ENCODE measurements around the gene WAC.

Gene WAC

GRCh38 chr10:28554952-28555351, 22.0 kb downstream of the WAC start:
- H3K9me3 ChIP-seq (ENCODE audit: control insufficient read depth, low read depth, low read length), result no peaks in the 10 kb centered on the region
- no peak overlapping the region for H3K27ac ChIP-seq (ENCODE audit: low read length)
- no peak overlapping the region for H3K9ac ChIP-seq (ENCODE audit: low read length)
- peaks cover 4% of the 10 kb centered on the region for H3K4me1 ChIP-seq (ENCODE audit: control insufficient read depth, low read depth, low read length)
- peaks cover 52% of the 10 kb centered on the region for H3K36me3 ChIP-seq (ENCODE audit: control insufficient read depth, low read depth, low read length)
- no peaks in the 10 kb centered on the region for H3K27me3 ChIP-seq (ENCODE audit: control insufficient read depth, insufficient read depth, low read length)
- H3K4me3 ChIP-seq (ENCODE audit: low read length), result no peak overlapping the region

GRCh38 chr10:28555358-28555757, 22.4 kb downstream of the WAC start:
- no peak overlapping the region for H3K27ac ChIP-seq (ENCODE audit: low read length)
- no peaks in the 10 kb centered on the region for H3K9me3 ChIP-seq (ENCODE audit: control insufficient read depth, low read depth, low read length)
- peaks cover 48% of the 10 kb centered on the region for H3K36me3 ChIP-seq (ENCODE audit: control insufficient read depth, low read depth, low read length)
- no peak overlapping the region for H3K9ac ChIP-seq (ENCODE audit: low read length)
- H3K27me3 ChIP-seq (ENCODE audit: control insufficient read depth, insufficient read depth, low read length), result no peaks in the 10 kb centered on the region
- H3K4me3 ChIP-seq (ENCODE audit: low read length), result no peak overlapping the region
- H3K4me1 ChIP-seq (ENCODE audit: control insufficient read depth, low read depth, low read length), result peaks cover 4% of the 10 kb centered on the region

- Histone ChIP-seq H3K9ac (ENCODE audit: low read length) (no peak overlapping the region), H3K4me3 (ENCODE audit: low read length) (no peak overlapping the region), H3K36me3 (ENCODE audit: control insufficient read depth, low read depth, low read length) (peaks cover 44% of the 10 kb centered on the region), H3K27ac (ENCODE audit: low read length) (no peak overlapping the region), H3K9me3 (ENCODE audit: control insufficient read depth, low read depth, low read length) (no peaks in the 10 kb centered on the region), H3K27me3 (ENCODE audit: control insufficient read depth, insufficient read depth, low read length) (no peaks in the 10 kb centered on the region), H3K4me1 (ENCODE audit: control insufficient read depth, low read depth, low read length) (peaks cover 9% of the 10 kb centered on the region)
Observed at GRCh38 chr10:28556142-28556541, 23.2 kb downstream of the WAC start.

GRCh38 chr10:28558186-28558585, 25.3 kb downstream of the WAC start:
- peaks cover 41% of the 10 kb centered on the region for H3K36me3 ChIP-seq (ENCODE audit: control insufficient read depth, low read depth, low read length)
- no peak overlapping the region for H3K4me3 ChIP-seq (ENCODE audit: low read length)
- no peak overlapping the region for H3K27ac ChIP-seq (ENCODE audit: low read length)
- no peak overlapping the region for H3K9ac ChIP-seq (ENCODE audit: low read length)
- peaks cover 12% of the 10 kb centered on the region for H3K4me1 ChIP-seq (ENCODE audit: control insufficient read depth, low read depth, low read length)
- H3K9me3 ChIP-seq (ENCODE audit: control insufficient read depth, low read depth, low read length), result no peaks in the 10 kb centered on the region
- H3K27me3 ChIP-seq (ENCODE audit: control insufficient read depth, insufficient read depth, low read length), result no peaks in the 10 kb centered on the region

DNA sequence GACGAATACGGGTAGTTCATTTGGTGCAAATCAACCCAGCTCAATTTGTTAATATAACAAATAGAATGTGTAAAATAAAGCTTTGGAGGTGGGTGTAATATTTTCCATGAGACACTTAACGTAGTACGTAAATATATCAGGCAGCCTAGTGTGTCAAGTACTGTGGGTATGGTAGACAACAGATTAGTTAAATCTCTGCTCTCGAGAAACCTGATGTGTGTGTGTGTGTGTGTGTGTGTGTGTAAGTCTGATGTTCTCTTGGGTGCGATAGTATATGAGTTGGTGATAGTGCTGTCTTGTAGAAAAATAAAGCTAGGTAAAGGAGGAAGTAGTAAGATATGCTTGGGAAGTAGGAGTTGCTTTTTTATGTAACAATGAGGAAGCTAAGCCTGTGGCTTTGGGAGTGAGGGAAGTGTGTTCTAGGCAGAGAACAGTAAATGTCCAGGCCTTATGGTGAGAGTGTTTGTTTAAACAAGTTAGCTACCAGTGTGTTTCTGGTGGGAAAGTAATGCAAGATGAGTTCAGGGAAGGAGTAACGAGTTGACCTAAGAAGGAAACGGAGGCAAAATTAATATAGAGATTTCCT, 26.1 kb downstream of the WAC start:
- Histone ChIP-seq H3K27ac (ENCODE audit: low read length) (no peak overlapping the region), H3K9me3 (ENCODE audit: control insufficient read depth, low read depth, low read length) (no peaks in the 10 kb centered on the region), H3K9ac (ENCODE audit: low read length) (no peak overlapping the region), H3K4me3 (ENCODE audit: low read length) (no peak overlapping the region), H3K4me1 (ENCODE audit: control insufficient read depth, low read depth, low read length) (peaks cover 12% of the 10 kb centered on the region), H3K27me3 (ENCODE audit: control insufficient read depth, insufficient read depth, low read length) (no peaks in the 10 kb centered on the region), H3K36me3 (ENCODE audit: control insufficient read depth, low read depth, low read length) (peaks cover 35% of the 10 kb centered on the region)

GRCh38 chr10:28559618-28560017, 26.7 kb downstream of the WAC start:
- Histone ChIP-seq H3K4me3 (ENCODE audit: low read length) (no peak overlapping the region), H3K27me3 (ENCODE audit: control insufficient read depth, insufficient read depth, low read length) (no peaks in the 10 kb centered on the region), H3K4me1 (ENCODE audit: control insufficient read depth, low read depth, low read length) (peaks cover 12% of the 10 kb centered on the region), H3K9ac (ENCODE audit: low read length) (no peak overlapping the region), H3K27ac (ENCODE audit: low read length) (no peak overlapping the region), H3K36me3 (ENCODE audit: control insufficient read depth, low read depth, low read length) (peaks cover 35% of the 10 kb centered on the region), H3K9me3 (ENCODE audit: control insufficient read depth, low read depth, low read length) (no peaks in the 10 kb centered on the region)

GRCh38 chr10:28560617-28561016, 27.7 kb downstream of the WAC start:
- no peak overlapping the region for H3K4me3 ChIP-seq (ENCODE audit: low read length)
- no peak overlapping the region for H3K27ac ChIP-seq (ENCODE audit: low read length)
- no peaks in the 10 kb centered on the region for H3K9me3 ChIP-seq (ENCODE audit: control insufficient read depth, low read depth, low read length)
- peaks cover 34% of the 10 kb centered on the region for H3K36me3 ChIP-seq (ENCODE audit: control insufficient read depth, low read depth, low read length)
- peaks cover 12% of the 10 kb centered on the region for H3K4me1 ChIP-seq (ENCODE audit: control insufficient read depth, low read depth, low read length)
- no peaks in the 10 kb centered on the region for H3K27me3 ChIP-seq (ENCODE audit: control insufficient read depth, insufficient read depth, low read length)
- H3K9ac ChIP-seq (ENCODE audit: low read length), result no peak overlapping the region

DNA sequence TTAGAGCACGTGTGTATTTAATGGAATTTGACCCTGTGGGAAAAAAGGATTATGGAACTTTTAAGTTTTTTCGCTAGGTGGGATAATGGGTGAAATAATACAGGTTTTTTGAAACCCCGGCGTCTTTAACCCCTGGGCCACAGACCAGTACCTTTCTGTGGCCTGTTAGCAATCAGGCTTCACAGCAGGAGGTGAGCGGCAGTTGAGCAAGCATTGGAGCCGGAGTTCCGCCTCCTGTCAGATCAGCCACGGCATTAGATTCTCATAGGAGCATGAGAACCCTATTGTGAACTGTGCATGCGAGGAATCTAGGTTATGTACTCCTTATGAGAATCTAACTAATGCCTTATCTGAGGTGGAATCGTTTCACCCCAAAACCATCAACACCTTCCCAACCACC, 28.6 kb downstream of the WAC start:
- H3K4me1 ChIP-seq (ENCODE audit: control insufficient read depth, low read depth, low read length), result peaks cover 12% of the 10 kb centered on the region
- H3K36me3 ChIP-seq (ENCODE audit: control insufficient read depth, low read depth, low read length), result peaks cover 37% of the 10 kb centered on the region
- peak overlapping the region; percentile 20 for H3K27ac ChIP-seq (ENCODE audit: low read length)
- no peaks in the 10 kb centered on the region for H3K9me3 ChIP-seq (ENCODE audit: control insufficient read depth, low read depth, low read length)
- H3K27me3 ChIP-seq (ENCODE audit: control insufficient read depth, insufficient read depth, low read length), result no peaks in the 10 kb centered on the region
- no peak overlapping the region for H3K9ac ChIP-seq (ENCODE audit: low read length)
- no peak overlapping the region for H3K4me3 ChIP-seq (ENCODE audit: low read length)

DNA sequence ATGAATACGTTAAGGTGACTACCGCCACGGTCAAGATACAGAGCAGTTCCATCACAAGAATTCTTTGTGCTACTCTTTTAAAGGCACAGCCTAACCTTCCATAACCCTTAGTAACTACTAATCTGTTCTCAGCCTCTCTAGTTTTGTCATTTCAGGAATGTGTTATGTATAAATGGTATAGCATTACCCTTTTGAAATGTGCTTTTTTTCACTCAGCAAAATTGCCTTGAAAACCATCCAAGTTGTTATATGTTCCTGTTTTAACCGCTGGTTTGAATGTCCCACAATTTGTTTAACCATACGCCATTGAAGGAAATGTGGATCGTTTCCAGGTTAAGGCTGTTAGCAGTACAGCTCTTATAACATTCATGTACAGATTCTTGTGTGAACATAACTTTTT, 32.0 kb downstream of the WAC start:
- no peaks in the 10 kb centered on the region for H3K9me3 ChIP-seq (ENCODE audit: control insufficient read depth, low read depth, low read length)
- peaks cover 7% of the 10 kb centered on the region for H3K4me1 ChIP-seq (ENCODE audit: control insufficient read depth, low read depth, low read length)
- no peak overlapping the region for H3K27ac ChIP-seq (ENCODE audit: low read length)
- peaks cover 57% of the 10 kb centered on the region for H3K36me3 ChIP-seq (ENCODE audit: control insufficient read depth, low read depth, low read length)
- H3K9ac ChIP-seq (ENCODE audit: low read length), result no peak overlapping the region
- H3K4me3 ChIP-seq (ENCODE audit: low read length), result no peak overlapping the region
- no peaks in the 10 kb centered on the region for H3K27me3 ChIP-seq (ENCODE audit: control insufficient read depth, insufficient read depth, low read length)

DNA sequence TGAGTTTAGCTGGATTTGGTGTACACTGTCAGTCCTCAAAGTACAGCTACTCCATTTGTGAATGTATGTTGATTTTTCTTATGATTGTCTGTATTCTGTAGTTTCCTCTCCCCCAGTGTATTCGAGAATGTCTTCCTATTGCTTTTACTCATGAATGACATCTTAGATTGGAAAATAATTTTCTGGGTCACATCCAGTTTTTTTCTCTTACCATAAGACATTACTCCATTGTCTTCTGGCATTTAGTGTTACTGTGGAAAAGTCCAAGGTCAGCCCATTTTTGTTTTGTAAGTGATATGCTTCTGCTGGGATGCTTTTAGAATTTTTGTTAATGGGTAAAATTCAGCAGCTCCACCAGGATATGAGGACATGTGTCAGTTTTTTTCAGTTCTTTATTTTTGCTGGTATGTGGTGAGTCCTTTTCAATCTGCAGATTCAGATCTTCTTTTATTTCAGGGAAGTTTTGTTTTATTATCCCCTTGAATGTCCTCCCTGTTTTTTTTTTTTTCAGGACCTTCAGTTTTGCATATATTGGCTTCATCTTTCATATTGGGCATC, 33.6 kb downstream of the WAC start:
- Histone ChIP-seq H3K4me3 (ENCODE audit: low read length) (no peak overlapping the region), H3K9me3 (ENCODE audit: control insufficient read depth, low read depth, low read length) (no peaks in the 10 kb centered on the region), H3K27me3 (ENCODE audit: control insufficient read depth, insufficient read depth, low read length) (no peaks in the 10 kb centered on the region), H3K4me1 (ENCODE audit: control insufficient read depth, low read depth, low read length) (no peaks in the 10 kb centered on the region), H3K27ac (ENCODE audit: low read length) (no peak overlapping the region), H3K9ac (ENCODE audit: low read length) (no peak overlapping the region), H3K36me3 (ENCODE audit: control insufficient read depth, low read depth, low read length) (peaks cover 58% of the 10 kb centered on the region)

DNA sequence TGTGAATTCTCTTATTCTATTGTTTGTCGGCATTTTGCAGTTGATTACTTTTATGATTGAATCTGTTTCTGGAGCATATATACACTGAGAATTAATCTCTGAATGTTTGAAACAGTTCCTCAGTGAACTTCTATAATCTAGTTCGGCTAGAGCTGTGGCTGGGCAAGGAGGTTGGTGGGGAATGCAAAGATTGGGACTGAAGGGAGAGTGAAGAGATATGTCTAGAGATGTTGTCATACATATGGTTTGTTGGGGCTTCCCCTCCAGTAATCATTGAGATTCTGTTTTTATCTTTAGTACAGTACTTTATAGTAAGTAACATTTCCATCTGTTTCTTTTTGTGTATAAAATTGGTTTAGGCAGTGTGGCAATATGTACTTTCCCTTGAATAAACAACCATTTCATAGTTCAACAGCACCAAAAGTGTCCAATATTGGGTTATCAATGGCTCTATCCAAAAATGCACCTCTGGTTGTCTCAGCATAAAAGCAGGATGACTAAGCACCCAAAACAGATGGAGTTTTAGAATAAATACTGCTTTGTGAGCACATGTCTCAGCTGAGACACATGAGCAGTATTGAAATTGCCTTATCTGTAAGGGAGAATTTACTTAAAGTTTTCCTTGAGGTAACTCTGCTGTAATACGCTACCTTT, 36.7 kb downstream of the WAC start:
- H3K4me1 ChIP-seq (ENCODE audit: control insufficient read depth, low read depth, low read length), result no peaks in the 10 kb centered on the region
- H3K36me3 ChIP-seq (ENCODE audit: control insufficient read depth, low read depth, low read length), result peaks cover 56% of the 10 kb centered on the region
- no peak overlapping the region for H3K27ac ChIP-seq (ENCODE audit: low read length)

GRCh38 chr10:28570598-28570997, 37.7 kb downstream of the WAC start:
- no peaks in the 10 kb centered on the region for H3K9me3 ChIP-seq (ENCODE audit: control insufficient read depth, low read depth, low read length)
- H3K9ac ChIP-seq (ENCODE audit: low read length), result no peak overlapping the region

More for the DNA sequence above, 36.7 kb downstream of the WAC start:
- Histone ChIP-seq H3K9me3 (ENCODE audit: control insufficient read depth, low read depth, low read length) (no peaks in the 10 kb centered on the region), H3K4me3 (ENCODE audit: low read length) (no peak overlapping the region), H3K27me3 (ENCODE audit: control insufficient read depth, insufficient read depth, low read length) (no peaks in the 10 kb centered on the region), H3K9ac (ENCODE audit: low read length) (no peak overlapping the region)

More at GRCh38 chr10:28570598-28570997, 37.7 kb downstream of the WAC start:
- H3K36me3 ChIP-seq (ENCODE audit: control insufficient read depth, low read depth, low read length), result peaks cover 55% of the 10 kb centered on the region
- no peak overlapping the region for H3K27ac ChIP-seq (ENCODE audit: low read length)
- H3K4me3 ChIP-seq (ENCODE audit: low read length), result no peak overlapping the region
- H3K27me3 ChIP-seq (ENCODE audit: control insufficient read depth, insufficient read depth, low read length), result no peaks in the 10 kb centered on the region
- H3K4me1 ChIP-seq (ENCODE audit: control insufficient read depth, low read depth, low read length), result no peaks in the 10 kb centered on the region
